Panc1 (cell line): ENCODE measurements around the gene C12orf42.

Experiments
- CTCF ChIP-seq: fragments of 450-650 bp; IDR thresholded peaks from 2 replicates; pipeline ENCODE4 v1.5.1; 2017; ENCODE audit warnings: mild to moderate bottlenecking
- TCF7L2 ChIP-seq: IDR thresholded peaks from 2 replicates; pipeline ENCODE4 v1.6.1; 2011; ENCODE audit warnings: mild to moderate bottlenecking, low read depth, low read length, inconsistent platforms

- TF ChIP-seq CTCF (no peak), TCF7L2 (no peak)
Observed at GRCh38 chr12:103397536-103397935, 98.2 kb downstream of the C12orf42 start.
